Gastrocnemius medialis (tissue), 4 donors: Measurements from ENCODE around the gene GNPAT. TPM values are rescaled to one million over a fixed set of nuclear protein-coding genes. Genes with fewer than 3 reads are reported as not detected.

Source experiments
- ATAC-seq, 2 donors: fragments of 150-250 bp; one replicate each; pipeline ENCODE4 v1.9.1; 2016
- DNase-seq, 2 donors: peaks; one replicate each; pipeline ENCODE4 v3.0.0-alpha.2; 2019
- H3K27ac ChIP-seq, 4 donors: fragments of 200-600 bp; sonication (generic); 1 replicate in 1 of 4; 2 replicates in 3 of 4; pipeline ENCODE4 v1.5.1; 2016 to 2018; ENCODE audit warnings: mild to moderate bottlenecking in 2 of 4, moderate library complexity in 1 of 4
- H3K27me3 ChIP-seq, 3 donors: fragments of 200-600 bp; sonication (generic) in 2 of 3; 1 replicate in 1 of 3; 2 replicates in 2 of 3; pipeline versions ENCODE4 v1.5.1 to v1.6.0; 2016 to 2019; ENCODE audit warnings: mild to moderate bottlenecking in 1 of 3, moderate library complexity in 1 of 3
- H3K36me3 ChIP-seq, 2 donors: fragments of 200-600 bp; sonication (generic) in 1 of 2; one replicate each; pipeline ENCODE4 v1.5.1; 2017 to 2018
- H3K4me1 ChIP-seq, 2 donors: fragments of 200-600 bp; sonication (generic) in 1 of 2; one replicate each; pipeline ENCODE4 v1.5.1; 2016 to 2017; ENCODE audit warnings: mild to moderate bottlenecking in 2 of 2
- H3K4me3 ChIP-seq, 4 donors: fragments of 200-600 bp; sonication (generic) in 3 of 4; 1 replicate in 1 of 4; 2 replicates in 3 of 4; pipeline ENCODE4 v1.5.1; 2016 to 2019; ENCODE audit warnings: mild to moderate bottlenecking in 2 of 4
- H3K9me3 ChIP-seq, 3 donors: fragments of 200-600 bp; sonication (generic) in 2 of 3; 1 replicate in 1 of 3; 2 replicates in 2 of 3; pipeline ENCODE4 v1.5.1; 2016 to 2019
- CTCF ChIP-seq, 5 experiments: fragments of 450-650 bp in 3 of 5; fragments of 200-600 bp in 2 of 5; sonication (generic) in 2 of 5; IDR thresholded peaks in 4 of 5; conservative IDR thresholded peaks in 1 of 5; 1 replicate in 4 of 5; 2 replicates in 1 of 5; pipeline ENCODE4 v1.5.1; 2016 to 2019; ENCODE audit warnings: antibody characterized with exemption in 5 of 5, mild to moderate bottlenecking in 3 of 5, moderate library complexity in 3 of 5
- POLR2A ChIP-seq, 2 donors: fragments of 450-650 bp; IDR thresholded peaks; one replicate each; pipeline ENCODE4 v1.6.1; 2017; ENCODE audit warnings: antibody characterized with exemption in 2 of 2, mild to moderate bottlenecking in 2 of 2, moderate library complexity in 2 of 2
- in situ Hi-C, 4 donors: fragments of 200-750 bp; cut with MboI; loops; one replicate each; pipeline versions ENCODE4 v1.15.0 to v1.8.0; 2017; ENCODE audit warnings: low sequenced_read_pairs in 4 of 4
- intact Hi-C: fragments of 100-400 bp; cut with DNase I; formaldehyde crosslinking; loops from one replicate; pipeline ENCODE4 v1.15.1; 2023; ENCODE audit warnings: low total_unique reads
- total RNA-seq, 4 donors: library from RNA; depleted of rRNA; stranded (reverse); fragments of >200 nt; gene quantifications; one replicate each; pipeline versions ENCODE4 v1.1.0 to v1.2.3, GENCODE V29; 2016

GNPAT gene
- total RNA-seq, 4 donors from 2014 or later: 95.1 to 128 (median 104) TPM

- ATAC-seq (no peak), DNase-seq (no peak)
- no peak overlapping the region for H3K4me3 ChIP-seq
- no peaks in the 10 kb centered on the region for H3K27me3 ChIP-seq
- TF ChIP-seq CTCF (IDR thresholded peaks at IDR 0.05 in 4 of 5, conservative IDR thresholded peaks at IDR 0.05 in 1 of 5) (no peak), POLR2A (IDR thresholded peaks at IDR 0.05) (no peak)
- intact Hi-C loops (no loop called here), in situ Hi-C loops (loop anchor here (25.0 kb wide), 4 partner anchors 213 to 388 kb away; partner anchors contain the start of genes ARV1 (in 1 of the 4) and TTC13 (in 1 of the 4))
- no peaks in the 10 kb centered on the region for H3K9me3 ChIP-seq
- no peaks in the 10 kb centered on the region for H3K4me1 ChIP-seq
- no peaks in the 10 kb centered on the region for H3K36me3 ChIP-seq
- no peak overlapping the region for H3K27ac ChIP-seq
Observed at GRCh38 chr1:231200388-231201031, 40.5 kb upstream of the GNPAT start.

GRCh38 chr1:231201375-231201978 lies 39.5 kb upstream of the GNPAT start:
- H3K4me3 ChIP-seq: no peak overlapping the region
- intact Hi-C loops: no loop called here
- H3K9me3 ChIP-seq: no peaks in the 10 kb centered on the region
- no peaks in the 10 kb centered on the region for H3K27me3 ChIP-seq
- in situ Hi-C loops: loop anchor here (25.0 kb wide), 4 partner anchors 214 to 389 kb away; partner anchors contain the start of genes ARV1 (in 1 of the 4) and TTC13 (in 1 of the 4)
- no peaks in the 10 kb centered on the region for H3K4me1 ChIP-seq
- no peaks in the 10 kb centered on the region for H3K36me3 ChIP-seq
- DNase-seq (no peak), ATAC-seq (no peak)
- no peak overlapping the region for H3K27ac ChIP-seq
- TF ChIP-seq CTCF (IDR thresholded peaks at IDR 0.05 in 4 of 5, conservative IDR thresholded peaks at IDR 0.05 in 1 of 5) (no peak), POLR2A (IDR thresholded peaks at IDR 0.05) (no peak)

GRCh38 chr1:231201979-231202633 lies 38.9 kb upstream of the GNPAT start:
- intact Hi-C loops: no loop called here
- no peak for DNase-seq
- in situ Hi-C loops: loop anchor here (25.0 kb wide), 4 partner anchors 215 to 390 kb away; partner anchors contain the start of genes ARV1 (in 1 of the 4) and TTC13 (in 1 of the 4)
- Histone ChIP-seq H3K36me3 (no peaks in the 10 kb centered on the region), H3K27me3 (no peaks in the 10 kb centered on the region), H3K27ac (no peak overlapping the region), H3K4me1 (no peaks in the 10 kb centered on the region), H3K4me3 (no peak overlapping the region), H3K9me3 (no peaks in the 10 kb centered on the region)
- ATAC-seq: no peak
- no peak for TF ChIP-seq CTCF (IDR thresholded peaks at IDR 0.05 in 4 of 5, conservative IDR thresholded peaks at IDR 0.05 in 1 of 5)
- TF ChIP-seq POLR2A (IDR thresholded peaks at IDR 0.05): no peak

- Histone ChIP-seq H3K27me3 (no peaks in the 10 kb centered on the region), H3K27ac (no peak overlapping the region), H3K4me3 (no peak overlapping the region), H3K36me3 (no peaks in the 10 kb centered on the region), H3K9me3 (no peaks in the 10 kb centered on the region), H3K4me1 (no peaks in the 10 kb centered on the region)
- DNase-seq (no peak), ATAC-seq (no peak)
- TF ChIP-seq CTCF (IDR thresholded peaks at IDR 0.05 in 4 of 5, conservative IDR thresholded peaks at IDR 0.05 in 1 of 5) (no peak), POLR2A (IDR thresholded peaks at IDR 0.05) (no peak)
- intact Hi-C loops (no loop called here), in situ Hi-C loops (loop anchor here (25.0 kb wide), 4 partner anchors 216 to 391 kb away; partner anchors contain the start of genes ARV1 (in 1 of the 4) and TTC13 (in 1 of the 4))
Observed at GRCh38 chr1:231203259-231204057, 37.6 kb upstream of the GNPAT start.
